Measurements from ENCODE around the gene AGBL1.
"Not testable (repeated sequence)": the region's sequence is repeated elsewhere in the genome, so short reads cannot be mapped to it uniquely, and the experiment has no call there.

The AGBL1 gene

GRCh38 chr15:86526938-86527690 lies 447.4 kb downstream of the AGBL1 start:
- Histone ChIP-seq H3K27ac (replicated peaks; ENCODE audit: low read length) (no peak overlapping the region), H2BK15ac (ENCODE audit: low read length) (no peak overlapping the region), H2AK5ac (ENCODE audit: low read depth, low read length) (no peak overlapping the region), H3K4me1 (ENCODE audit: control insufficient read depth in 2 of 2, insufficient read depth in 1 of 2, low read depth in 1 of 2, low read length in 2 of 2) (peaks cover 0 to 1% of the 10 kb centered on the region in 2 donors), H3K23ac (ENCODE audit: low read depth, low read length, poor library complexity) (no peak overlapping the region), H4K91ac (ENCODE audit: low read depth, low read length, poor library complexity) (no peak overlapping the region), H2AFZ (ENCODE audit: low read length) (no peak overlapping the region), H3K9ac (ENCODE audit: low read depth, low read length, poor library complexity) (no peak overlapping the region), H3K79me1 (ENCODE audit: low read depth, low read length) (no peaks in the 10 kb centered on the region), H3K4ac (ENCODE audit: low read length) (no peak overlapping the region), H3K4me2 (ENCODE audit: insufficient read depth, low read length, poor library complexity, severe bottlenecking) (no peak overlapping the region), H3K14ac (ENCODE audit: low read length) (no peak overlapping the region), H3K4me3 (ENCODE audit: low read length in 2 of 2) (no peak overlapping the region), H3K36me3 (replicated peaks in 1 of 2; ENCODE audit: control insufficient read depth in 2 of 2, insufficient read depth in 2 of 2, low read length in 2 of 2) (no peaks in the 10 kb centered on the region), H2BK12ac (ENCODE audit: low read length) (no peak overlapping the region), H3K9me3 (replicated peaks in 1 of 2; ENCODE audit: control insufficient read depth in 2 of 2, insufficient read depth in 1 of 2, low read depth in 1 of 2, low read length in 2 of 2) (no peaks in the 10 kb centered on the region), H4K8ac (ENCODE audit: low read depth, low read length) (no peak overlapping the region), H3K27me3 (ENCODE audit: control insufficient read depth in 3 of 3, insufficient read depth in 3 of 3, low read depth in 1 of 3, low read length in 3 of 3) (no peaks in the 10 kb centered on the region), H3K18ac (ENCODE audit: low read length) (no peak overlapping the region), H2BK5ac (ENCODE audit: low read length) (no peak overlapping the region), H2BK120ac (ENCODE audit: low read depth, low read length) (no peak overlapping the region)
- WGBS, 2 donors (ENCODE audit: extremely low coverage in 2 of 2, insufficient read length in 2 of 2, insufficient replicate concordance in 1 of 2) = no CpG with 5 or more reads among the region's 4 CpGs
- DNase-seq (ENCODE audit: low spot score) = no peak

- H2BK5ac ChIP-seq (ENCODE audit: low read length); H2BK15ac ChIP-seq (ENCODE audit: low read length); H2BK120ac ChIP-seq (ENCODE audit: low read depth, low read length); H3K27ac ChIP-seq (replicated peaks; ENCODE audit: low read length); H3K23ac ChIP-seq (ENCODE audit: low read depth, low read length, poor library complexity); H3K9ac ChIP-seq (ENCODE audit: low read depth, low read length, poor library complexity); H3K14ac ChIP-seq (ENCODE audit: low read length); H3K18ac ChIP-seq (ENCODE audit: low read length); H2AK5ac ChIP-seq (ENCODE audit: low read depth, low read length); H4K8ac ChIP-seq (ENCODE audit: low read depth, low read length); H4K91ac ChIP-seq (ENCODE audit: low read depth, low read length, poor library complexity); H3K9me3 ChIP-seq (replicated peaks in 1 of 2; ENCODE audit: control insufficient read depth in 2 of 2, insufficient read depth in 1 of 2, low read depth in 1 of 2, low read length in 2 of 2); H3K4me2 ChIP-seq (ENCODE audit: insufficient read depth, low read length, poor library complexity, severe bottlenecking); H3K4me3 ChIP-seq (ENCODE audit: low read length in 2 of 2); H3K79me1 ChIP-seq (ENCODE audit: low read depth, low read length); H3K36me3 ChIP-seq (replicated peaks in 1 of 2; ENCODE audit: control insufficient read depth in 2 of 2, insufficient read depth in 2 of 2, low read length in 2 of 2); H2BK12ac ChIP-seq (ENCODE audit: low read length); H2AFZ ChIP-seq (ENCODE audit: low read length); H3K27me3 ChIP-seq (ENCODE audit: control insufficient read depth in 3 of 3, insufficient read depth in 3 of 3, low read depth in 1 of 3, low read length in 3 of 3); H3K4ac ChIP-seq (ENCODE audit: low read length); H3K4me1 ChIP-seq (ENCODE audit: control insufficient read depth in 2 of 2, insufficient read depth in 1 of 2, low read depth in 1 of 2, low read length in 2 of 2); DNase-seq (ENCODE audit: low spot score): not testable (repeated sequence)
- WGBS, 2 donors (ENCODE audit: extremely low coverage in 2 of 2, insufficient read length in 2 of 2, insufficient replicate concordance in 1 of 2) = no CpG with 5 or more reads among the region's 26 CpGs
Measured at GRCh38 chr15:86528094-86528493, 448.4 kb downstream of the AGBL1 start.

- Histone ChIP-seq H3K14ac (ENCODE audit: low read length) (no peak overlapping the region), H3K4me1 (ENCODE audit: control insufficient read depth in 2 of 2, insufficient read depth in 1 of 2, low read depth in 1 of 2, low read length in 2 of 2) (peaks cover 0 to 2% of the 10 kb centered on the region in 2 donors), H3K4me2 (ENCODE audit: insufficient read depth, low read length, poor library complexity, severe bottlenecking) (no peak overlapping the region), H4K91ac (ENCODE audit: low read depth, low read length, poor library complexity) (no peak overlapping the region), H2BK12ac (ENCODE audit: low read length) (no peak overlapping the region), H3K36me3 (replicated peaks in 1 of 2; ENCODE audit: control insufficient read depth in 2 of 2, insufficient read depth in 2 of 2, low read length in 2 of 2) (no peaks in the 10 kb centered on the region), H2BK15ac (ENCODE audit: low read length) (no peak overlapping the region), H3K9ac (ENCODE audit: low read depth, low read length, poor library complexity) (no peak overlapping the region), H3K18ac (ENCODE audit: low read length) (no peak overlapping the region), H2AK5ac (ENCODE audit: low read depth, low read length) (no peak overlapping the region), H2AFZ (ENCODE audit: low read length) (no peak overlapping the region), H2BK5ac (ENCODE audit: low read length) (no peak overlapping the region), H2BK120ac (ENCODE audit: low read depth, low read length) (no peak overlapping the region), H3K23ac (ENCODE audit: low read depth, low read length, poor library complexity) (no peak overlapping the region), H3K9me3 (replicated peaks in 1 of 2; ENCODE audit: control insufficient read depth in 2 of 2, insufficient read depth in 1 of 2, low read depth in 1 of 2, low read length in 2 of 2) (peaks cover 0 to 1% of the 10 kb centered on the region in 2 donors), H3K27ac (replicated peaks; ENCODE audit: low read length) (no peak overlapping the region), H3K4ac (ENCODE audit: low read length) (no peak overlapping the region), H3K27me3 (ENCODE audit: control insufficient read depth in 3 of 3, insufficient read depth in 3 of 3, low read depth in 1 of 3, low read length in 3 of 3) (peaks cover 0 to 4% (median 0%) of the 10 kb centered on the region in 3 experiments), H4K8ac (ENCODE audit: low read depth, low read length) (no peak overlapping the region), H3K4me3 (ENCODE audit: low read length in 2 of 2) (no peak overlapping the region), H3K79me1 (ENCODE audit: low read depth, low read length) (no peaks in the 10 kb centered on the region)
- no peak for DNase-seq (ENCODE audit: low spot score)
- no CpG with 5 or more reads among the region's 2 CpGs for WGBS, 2 donors (ENCODE audit: extremely low coverage in 2 of 2, insufficient read length in 2 of 2, insufficient replicate concordance in 1 of 2)
Measured at GRCh38 chr15:86538141-86538540, 458.5 kb downstream of the AGBL1 start.

- H4K8ac ChIP-seq (ENCODE audit: low read depth, low read length) = no peak overlapping the region
- no peak overlapping the region for H3K4me3 ChIP-seq (ENCODE audit: low read length in 2 of 2)
- H2BK120ac ChIP-seq (ENCODE audit: low read depth, low read length) = no peak overlapping the region
- H3K4ac ChIP-seq (ENCODE audit: low read length) = no peak overlapping the region
- H2BK15ac ChIP-seq (ENCODE audit: low read length) = no peak overlapping the region
- peaks cover 0 to 2% of the 10 kb centered on the region in 2 donors for H3K4me1 ChIP-seq (ENCODE audit: control insufficient read depth in 2 of 2, insufficient read depth in 1 of 2, low read depth in 1 of 2, low read length in 2 of 2)
- no peak overlapping the region for H2BK5ac ChIP-seq (ENCODE audit: low read length)
- H3K27ac ChIP-seq (replicated peaks; ENCODE audit: low read length) = no peak overlapping the region
- H3K18ac ChIP-seq (ENCODE audit: low read length) = no peak overlapping the region
- peaks cover 0 to 1% of the 10 kb centered on the region in 2 donors for H3K9me3 ChIP-seq (replicated peaks in 1 of 2; ENCODE audit: control insufficient read depth in 2 of 2, insufficient read depth in 1 of 2, low read depth in 1 of 2, low read length in 2 of 2)
- H3K79me1 ChIP-seq (ENCODE audit: low read depth, low read length) = no peaks in the 10 kb centered on the region
- H3K27me3 ChIP-seq (ENCODE audit: control insufficient read depth in 3 of 3, insufficient read depth in 3 of 3, low read depth in 1 of 3, low read length in 3 of 3) = no peaks in the 10 kb centered on the region
- no peak overlapping the region for H2BK12ac ChIP-seq (ENCODE audit: low read length)
- H2AK5ac ChIP-seq (ENCODE audit: low read depth, low read length) = no peak overlapping the region
- DNase-seq (ENCODE audit: low spot score) = no peak
- no peak overlapping the region for H3K4me2 ChIP-seq (ENCODE audit: insufficient read depth, low read length, poor library complexity, severe bottlenecking)
- no peak overlapping the region for H3K23ac ChIP-seq (ENCODE audit: low read depth, low read length, poor library complexity)
- no CpG with 5 or more reads among the region's 4 CpGs for WGBS, 2 donors (ENCODE audit: extremely low coverage in 2 of 2, insufficient read length in 2 of 2, insufficient replicate concordance in 1 of 2)
- H3K36me3 ChIP-seq (replicated peaks in 1 of 2; ENCODE audit: control insufficient read depth in 2 of 2, insufficient read depth in 2 of 2, low read length in 2 of 2) = no peaks in the 10 kb centered on the region
- H3K14ac ChIP-seq (ENCODE audit: low read length) = no peak overlapping the region
- no peak overlapping the region for H2AFZ ChIP-seq (ENCODE audit: low read length)
- H3K9ac ChIP-seq (ENCODE audit: low read depth, low read length, poor library complexity) = no peak overlapping the region
- no peak overlapping the region for H4K91ac ChIP-seq (ENCODE audit: low read depth, low read length, poor library complexity)
Measured at GRCh38 chr15:86540840-86541467, 461.3 kb downstream of the AGBL1 start.
